Gastroesophageal sphincter (tissue), 4 donors: ENCODE data around the gene FBXO42. TPM values are rescaled to one million over a fixed set of nuclear protein-coding genes. Genes with fewer than 3 reads are reported as not detected.

ENCODE experiments used
- ATAC-seq: fragments of 150-250 bp; one replicate; pipeline ENCODE4 v1.9.1; 2016; ENCODE audit warnings: mild to moderate bottlenecking, moderate library complexity
- H3K27ac ChIP-seq, 4 donors: fragments of 200-600 bp; sonication (generic) in 3 of 4; 1 replicate in 3 of 4; 2 replicates in 1 of 4; pipeline ENCODE4 v1.5.1; 2016 to 2019
- H3K27me3 ChIP-seq: fragments of 200-600 bp; sonication (generic); one replicate; pipeline ENCODE4 v1.5.1; 2019
- H3K36me3 ChIP-seq, 2 donors: fragments of 200-600 bp; sonication (generic); one replicate each; pipeline ENCODE4 v1.5.1; 2019; ENCODE audit warnings: control low read depth in 1 of 2
- H3K4me1 ChIP-seq, 3 donors: fragments of 200-600 bp; sonication (generic); 1 replicate in 2 of 3; 2 replicates in 1 of 3; pipeline ENCODE4 v1.5.1; 2016 to 2019; ENCODE audit warnings: control low read depth in 2 of 3
- H3K4me3 ChIP-seq, 2 donors: fragments of 200-600 bp; sonication (generic); one replicate each; pipeline ENCODE4 v1.5.1; 2019; ENCODE audit warnings: mild to moderate bottlenecking in 1 of 2, moderate library complexity in 1 of 2
- H3K9me3 ChIP-seq, 3 donors: fragments of 200-600 bp; sonication (generic); one replicate each; pipeline ENCODE4 v1.5.1; 2017 to 2019; ENCODE audit warnings: control low read depth in 2 of 3
- EP300 ChIP-seq: sonication (generic); formaldehyde crosslinking; IDR thresholded peaks from one replicate; pipeline ENCODE4 v1.6.1; 2017; ENCODE audit warnings: antibody characterized with exemption, mild to moderate bottlenecking
- POLR2A ChIP-seq, 2 donors: fragments of 450-650 bp; IDR thresholded peaks; one replicate each; pipeline ENCODE4 v1.6.1; 2017; ENCODE audit warnings: antibody characterized with exemption in 2 of 2, mild to moderate bottlenecking in 2 of 2, moderate library complexity in 1 of 2
- POLR2AphosphoS5 ChIP-seq: sonication (generic); formaldehyde crosslinking; IDR thresholded peaks from one replicate; pipeline ENCODE4 v1.6.1; 2017; ENCODE audit warnings: antibody characterized with exemption
- WGBS, 2 donors: methylation state at CpG; one replicate each; pipeline ENCODE4 v1.1.5; 2018; ENCODE audit warnings: low coverage in 1 of 2; 5-methylcytosine and 5-hydroxymethylcytosine counted together
- total RNA-seq, 4 donors: library from RNA; depleted of rRNA; stranded (reverse); fragments of >200 nt; gene quantifications; one replicate each; pipeline ENCODE4 v1.1.0, GENCODE V29; 2016
- TF ChIP-seq, protein P1 (sequence below), 4 experiments: fragments of 200-600 bp in 2 of 4; fragments of 450-650 bp in 2 of 4; sonication (generic) in 1 of 4; IDR thresholded peaks; one replicate each; pipeline ENCODE4 v1.5.1; 2017 to 2019; ENCODE audit warnings: antibody characterized with exemption in 4 of 4, mild to moderate bottlenecking in 2 of 4, moderate library complexity in 2 of 4

Gene FBXO42
- total RNA-seq, 4 donors from 2014 or later, result 26.8 to 33.0 (median 29.7) TPM

DNA sequence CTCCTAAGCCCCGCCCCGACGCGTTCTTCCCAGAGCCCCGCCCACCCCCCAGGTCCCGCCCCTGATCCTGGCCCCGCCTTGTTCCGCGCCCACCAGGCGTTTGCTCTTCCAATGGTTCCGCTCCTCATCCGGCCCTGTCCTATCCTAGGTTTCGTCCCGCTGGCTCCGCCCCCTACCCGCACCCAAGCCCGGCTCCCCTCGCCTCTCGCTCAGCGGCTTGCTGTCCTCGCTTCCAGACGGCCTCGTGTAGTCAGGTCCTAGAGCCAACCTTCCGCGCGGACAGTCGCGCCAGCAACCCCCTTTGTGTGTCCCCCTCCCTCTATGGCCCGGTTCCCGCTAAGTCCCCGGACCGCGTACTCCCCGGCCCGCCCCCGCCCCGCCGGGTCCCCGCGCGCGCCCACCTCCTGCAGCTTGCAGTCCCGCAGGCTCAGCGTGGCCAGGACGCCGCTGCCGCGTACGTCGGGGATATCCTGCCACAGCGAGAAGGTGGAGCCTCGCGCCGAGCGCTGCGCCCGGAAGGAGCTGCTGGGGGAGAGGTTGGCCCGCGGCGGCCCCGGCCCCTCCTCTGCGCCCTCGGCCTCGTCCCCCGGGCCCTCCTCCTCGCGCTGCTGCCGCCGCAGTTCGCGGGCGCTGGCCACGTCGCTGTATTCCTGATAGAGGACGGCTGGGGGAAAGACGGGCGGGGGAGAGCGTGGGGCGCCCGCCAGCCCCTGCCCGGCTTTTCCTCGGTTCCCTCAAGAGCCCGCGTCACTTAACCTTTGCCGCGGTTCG, 145.5 kb downstream of the FBXO42 start:
- Histone ChIP-seq H3K36me3 (no peaks in the 10 kb centered on the region), H3K9me3 (no peaks in the 10 kb centered on the region), H3K4me3 (peak overlapping the region; percentile 36 to 55), H3K27me3 (no peaks in the 10 kb centered on the region), H3K4me1 (peaks cover 0 to 32% (median 9%) of the 10 kb centered on the region in 3 donors), H3K27ac (peak overlapping the region; percentile 68 to 97 (median 90))
- 0% methylated on average over 1 to 15 of the region's 87 CpGs for WGBS, 2 donors
- TF ChIP-seq, protein P1, sequence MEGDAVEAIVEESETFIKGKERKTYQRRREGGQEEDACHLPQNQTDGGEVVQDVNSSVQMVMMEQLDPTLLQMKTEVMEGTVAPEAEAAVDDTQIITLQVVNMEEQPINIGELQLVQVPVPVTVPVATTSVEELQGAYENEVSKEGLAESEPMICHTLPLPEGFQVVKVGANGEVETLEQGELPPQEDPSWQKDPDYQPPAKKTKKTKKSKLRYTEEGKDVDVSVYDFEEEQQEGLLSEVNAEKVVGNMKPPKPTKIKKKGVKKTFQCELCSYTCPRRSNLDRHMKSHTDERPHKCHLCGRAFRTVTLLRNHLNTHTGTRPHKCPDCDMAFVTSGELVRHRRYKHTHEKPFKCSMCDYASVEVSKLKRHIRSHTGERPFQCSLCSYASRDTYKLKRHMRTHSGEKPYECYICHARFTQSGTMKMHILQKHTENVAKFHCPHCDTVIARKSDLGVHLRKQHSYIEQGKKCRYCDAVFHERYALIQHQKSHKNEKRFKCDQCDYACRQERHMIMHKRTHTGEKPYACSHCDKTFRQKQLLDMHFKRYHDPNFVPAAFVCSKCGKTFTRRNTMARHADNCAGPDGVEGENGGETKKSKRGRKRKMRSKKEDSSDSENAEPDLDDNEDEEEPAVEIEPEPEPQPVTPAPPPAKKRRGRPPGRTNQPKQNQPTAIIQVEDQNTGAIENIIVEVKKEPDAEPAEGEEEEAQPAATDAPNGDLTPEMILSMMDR (IDR thresholded peaks at IDR 0.05), result no peak
- TF ChIP-seq POLR2A (IDR thresholded peaks at IDR 0.05), result peak in 1 of 2 donors; percentile 44
- TF ChIP-seq POLR2AphosphoS5, result peak; percentile 68
- no peak for TF ChIP-seq EP300
- peak; percentile 96 for ATAC-seq

DNA sequence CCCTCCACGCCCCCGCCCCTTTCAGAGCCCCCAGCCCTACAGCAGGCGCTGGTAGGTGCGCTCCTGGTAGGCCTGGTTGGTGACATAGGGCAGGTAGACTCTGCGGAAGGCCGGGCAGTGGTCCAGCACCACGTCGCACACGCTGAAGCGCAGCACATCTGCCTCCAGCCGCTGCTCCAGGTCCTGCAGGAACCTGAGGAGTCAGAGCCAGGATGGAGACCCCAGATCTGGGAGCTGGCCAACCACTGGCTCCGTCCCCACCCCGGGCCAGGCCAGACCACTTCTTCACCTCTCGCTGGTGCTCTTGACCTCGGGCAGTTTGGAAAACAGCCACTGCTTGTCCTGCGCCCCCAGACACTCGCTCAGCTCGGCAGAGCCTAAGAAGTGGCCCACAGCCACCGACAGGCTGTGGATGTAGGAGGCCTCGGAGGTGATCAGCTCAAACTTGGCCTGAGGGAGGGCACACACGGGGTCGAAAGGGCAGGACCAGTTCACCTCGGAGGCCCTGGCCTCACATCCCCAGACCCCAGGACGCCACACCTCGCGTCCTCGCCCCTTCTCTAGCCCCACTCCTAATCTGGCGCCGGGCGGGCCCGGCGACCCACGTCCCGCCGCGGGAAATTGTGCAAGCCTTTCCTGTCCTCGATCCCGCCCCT, 146.3 kb downstream of the FBXO42 start:
- Histone ChIP-seq H3K9me3 (no peaks in the 10 kb centered on the region), H3K27ac (peak overlapping the region; percentile 11 to 97 (median 90)), H3K36me3 (no peaks in the 10 kb centered on the region), H3K27me3 (no peaks in the 10 kb centered on the region), H3K4me1 (peaks cover 0 to 32% (median 9%) of the 10 kb centered on the region in 3 donors), H3K4me3 (peak overlapping the region; percentile 18 to 55)
- no peak for TF ChIP-seq EP300
- no peak for TF ChIP-seq POLR2AphosphoS5
- TF ChIP-seq, protein P1 (IDR thresholded peaks at IDR 0.05), result no peak
- no peak for TF ChIP-seq POLR2A (IDR thresholded peaks at IDR 0.05)
- WGBS, 2 donors, result 0% methylated on average over 6 of the region's 38 CpGs; no CpG with 5 or more reads in 1 of the 2 donors
- ATAC-seq, result peak; percentile 19

DNA sequence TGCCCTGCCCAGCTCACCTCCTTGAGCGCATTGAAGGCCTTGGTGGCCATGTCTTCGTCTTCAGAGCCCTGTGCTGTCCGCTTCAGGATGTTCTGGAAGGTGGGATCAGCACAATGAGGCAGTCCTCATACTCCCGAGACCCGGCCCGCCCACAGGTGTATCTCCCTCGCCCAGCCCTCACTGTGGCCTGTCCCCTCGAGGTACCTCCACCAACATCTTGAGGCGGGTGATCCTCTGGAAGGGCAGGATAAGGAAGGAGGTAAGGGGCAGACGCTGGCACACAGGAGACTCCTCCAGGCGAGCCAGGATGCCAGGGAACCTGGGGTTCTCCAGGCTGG, 147.0 kb downstream of the FBXO42 start:
- H3K4me3 ChIP-seq, result no peak overlapping the region
- no peak for ATAC-seq
- H3K27ac ChIP-seq, result peak overlapping the region in 2 of 4 donors; percentile 90 to 91
- H3K9me3 ChIP-seq, result no peaks in the 10 kb centered on the region
- TF ChIP-seq POLR2AphosphoS5 (no peak), EP300 (no peak), POLR2A (IDR thresholded peaks at IDR 0.05) (no peak)
- TF ChIP-seq, protein P1 (IDR thresholded peaks at IDR 0.05), result peak in 1 of 4 experiments; percentile 1
- no peaks in the 10 kb centered on the region for H3K27me3 ChIP-seq
- H3K36me3 ChIP-seq, result no peaks in the 10 kb centered on the region
- WGBS, 2 donors, result no CpG with 5 or more reads among the region's 11 CpGs
- peaks cover 0 to 32% (median 9%) of the 10 kb centered on the region in 3 donors for H3K4me1 ChIP-seq

DNA sequence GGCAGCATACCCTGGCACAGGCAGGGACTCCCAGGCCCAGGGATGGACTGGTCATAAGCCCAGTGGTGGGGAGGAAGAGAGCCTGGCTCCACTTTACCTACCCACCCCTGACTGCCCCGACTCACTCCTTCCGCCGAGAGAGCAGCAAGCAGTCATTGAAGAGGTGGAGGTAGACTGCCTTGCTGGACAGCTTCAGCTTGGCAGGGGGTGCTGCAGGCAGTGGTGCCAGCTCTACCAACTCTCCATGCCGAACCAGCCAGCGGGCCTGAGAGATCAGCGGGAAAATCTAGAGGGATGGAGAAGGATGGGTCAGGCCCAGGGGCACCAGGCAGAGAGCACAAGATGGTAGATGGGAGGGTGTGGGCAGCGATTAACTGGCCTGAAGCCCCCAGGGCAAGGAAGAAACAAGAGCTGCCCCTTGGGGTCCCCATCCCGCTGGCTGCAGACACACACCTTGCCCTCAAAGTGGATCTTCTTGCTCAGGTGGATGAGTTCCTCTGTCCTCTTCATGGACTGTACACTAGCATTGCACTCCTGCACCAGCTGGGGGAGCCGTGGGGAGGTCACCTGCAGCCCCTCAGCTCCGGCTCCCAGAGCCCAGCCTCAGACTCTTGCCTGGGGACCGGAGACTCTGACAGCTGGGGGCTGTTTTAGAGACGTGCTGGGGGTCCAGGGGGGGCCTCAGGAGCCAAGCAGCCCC, 147.5 kb downstream of the FBXO42 start:
- H3K9me3 ChIP-seq, result no peaks in the 10 kb centered on the region
- ATAC-seq, result no peak
- 100% methylated on average over 1 of the region's 12 CpGs; no CpG with 5 or more reads in 1 of the 2 donors for WGBS, 2 donors
- H3K4me1 ChIP-seq, result peaks cover 0 to 32% (median 9%) of the 10 kb centered on the region in 3 donors
- TF ChIP-seq, protein P1 (IDR thresholded peaks at IDR 0.05), result peak in 3 of 4 experiments; percentile 20 to 43 (median 25)
- TF ChIP-seq POLR2AphosphoS5, result no peak
- TF ChIP-seq POLR2A (IDR thresholded peaks at IDR 0.05), result no peak
- H3K27me3 ChIP-seq, result no peaks in the 10 kb centered on the region
- no peak overlapping the region for H3K4me3 ChIP-seq
- H3K36me3 ChIP-seq, result no peaks in the 10 kb centered on the region
- H3K27ac ChIP-seq, result peak overlapping the region in 1 of 4 donors; percentile 91
